GM12865 (cell line): Measurements from ENCODE around the gene TEX264.

ENCODE experiments used
- DNase-seq: peaks from one replicate; pipeline ENCODE4 v3.0.0; 2010; ENCODE audit warnings: low read depth
- H3K4me3 ChIP-seq: 2 replicates; pipeline ENCODE4 v1.5.1; 2011; ENCODE audit warnings: mild to moderate bottlenecking, low read depth, low read length, control low read depth
- CTCF ChIP-seq: IDR thresholded peaks from 2 replicates; pipeline ENCODE4 v1.5.1; 2011; ENCODE audit warnings: low read length, control low read depth, low read depth, inconsistent platforms; ENCODE audit not compliant: insufficient read depth; ENCODE audit errors: missing control alignments

The TEX264 gene

GRCh38 chr3:51680196-51680595 is 9.1 kb downstream of the TEX264 start:
- no peak for DNase-seq
- H3K4me3 ChIP-seq: no peak overlapping the region

GRCh38 chr3:51680663-51681230 is 9.7 kb downstream of the TEX264 start:
- no peak overlapping the region for H3K4me3 ChIP-seq
- TF ChIP-seq CTCF: no peak
- DNase-seq: no peak

More at GRCh38 chr3:51680196-51680595, 9.1 kb downstream of the TEX264 start:
- no peak for TF ChIP-seq CTCF

GRCh38 chr3:51681453-51681852 is 10.4 kb downstream of the TEX264 start:
- H3K4me3 ChIP-seq: no peak overlapping the region
- peak; percentile 59 for DNase-seq
- no peak for TF ChIP-seq CTCF

- TF ChIP-seq CTCF: peak; percentile 84
- H3K4me3 ChIP-seq: no peak overlapping the region
These were observed 11.0 kb downstream of the TEX264 start for GRCh38 chr3:51682079-51682478.

GRCh38 chr3:51682526-51682925 is 11.5 kb downstream of the TEX264 start:
- no peak for TF ChIP-seq CTCF
- no peak overlapping the region for H3K4me3 ChIP-seq
- DNase-seq: no peak

More at GRCh38 chr3:51682079-51682478, 11.0 kb downstream of the TEX264 start:
- peak; percentile 93 for DNase-seq

GRCh38 chr3:51683566-51683965 is 12.5 kb downstream of the TEX264 start:
- no peak for TF ChIP-seq CTCF
- no peak overlapping the region for H3K4me3 ChIP-seq
- DNase-seq: no peak
